GM23338 (cell line): Measurements from ENCODE around the gene ATP8A2. TPM values are rescaled to one million over a fixed set of nuclear protein-coding genes. Genes with fewer than 3 reads are reported as not detected.

ENCODE experiments used
- ATAC-seq: fragments of 200-7000 bp; cut with Tn5 transposase; 3 replicates; pipeline ENCODE4 v1.9.1; 2020
- DNase-seq: peaks from one replicate; pipeline ENCODE4 v3.0.0-alpha.2; 2015; ENCODE audit warnings: low spot score
- H2AFZ ChIP-seq: fragments of 200-600 bp; sonication (generic); 2 replicates; pipeline ENCODE4 v1.8.0; 2016; ENCODE audit warnings: antibody characterized with exemption, mild to moderate bottlenecking, moderate library complexity
- H3F3A ChIP-seq: fragments of 200-600 bp; sonication (generic); replicated peaks from 2 replicates; pipeline ENCODE4 v1.8.0; 2017; ENCODE audit warnings: antibody characterized with exemption, mixed run types, low read depth
- H3K27ac ChIP-seq: fragments of 200-600 bp; sonication (generic); 2 replicates; pipeline ENCODE4 v1.6.1; 2016; ENCODE audit warnings: low read depth
- H3K27me3 ChIP-seq: fragments of 200-600 bp; sonication (generic); 2 replicates; pipeline ENCODE4 v1.8.0; 2016; ENCODE audit warnings: mild to moderate bottlenecking, mixed run types, moderate library complexity; ENCODE audit not compliant: insufficient read depth
- H3K36me3 ChIP-seq: fragments of 200-600 bp; sonication (generic); 2 replicates; pipeline ENCODE4 v1.8.0; 2016; ENCODE audit warnings: mild to moderate bottlenecking; ENCODE audit not compliant: insufficient read depth
- H3K4me1 ChIP-seq: fragments of 200-600 bp; sonication (generic); 2 replicates; pipeline ENCODE4 v1.8.0; 2016; ENCODE audit warnings: mild to moderate bottlenecking, moderate library complexity; ENCODE audit not compliant: insufficient read depth
- H3K4me2 ChIP-seq: fragments of 200-600 bp; sonication (generic); 2 replicates; pipeline ENCODE4 v1.7.1; 2017; ENCODE audit warnings: mixed run types
- H3K4me3 ChIP-seq: fragments of 200-600 bp; sonication (generic); 2 replicates; pipeline ENCODE4 v1.6.1; 2016; ENCODE audit warnings: mixed run types
- H3K79me2 ChIP-seq: fragments of 200-600 bp; sonication (generic); replicated peaks from 2 replicates; pipeline ENCODE4 v1.8.0; 2017; ENCODE audit warnings: mild to moderate bottlenecking; ENCODE audit not compliant: insufficient read depth
- H3K9me2 ChIP-seq: fragments of 200-600 bp; sonication (generic); 2 replicates; pipeline ENCODE4 v1.8.0; 2017; ENCODE audit not compliant: insufficient read depth
- H4K20me1 ChIP-seq: fragments of 200-600 bp; sonication (generic); replicated peaks from 2 replicates; pipeline ENCODE4 v1.8.0; 2017; ENCODE audit warnings: mild to moderate bottlenecking; ENCODE audit not compliant: insufficient read depth
- H3K27ac Mint-ChIP-seq: 2 replicates; pipeline ENCODE4 v1.8.0; 2020; ENCODE audit warnings: inconsistent platforms, mild to moderate bottlenecking, moderate library complexity, mixed read lengths
- H3K27me3 Mint-ChIP-seq: 3 replicates; pipeline ENCODE4 v1.8.0; 2022; ENCODE audit warnings: low read depth, mild to moderate bottlenecking, moderate library complexity, mixed read lengths, inconsistent platforms; ENCODE audit not compliant: insufficient read depth, poor library complexity
- H3K36me3 Mint-ChIP-seq: 3 replicates; pipeline ENCODE4 v1.8.0; 2021; ENCODE audit warnings: low read depth, mild to moderate bottlenecking, inconsistent platforms, moderate library complexity, mixed read lengths
- H3K4me1 Mint-ChIP-seq: 3 replicates; pipeline ENCODE4 v1.8.0; 2020; ENCODE audit warnings: mild to moderate bottlenecking, inconsistent platforms, mixed read lengths
- H3K4me3 Mint-ChIP-seq: 3 replicates; pipeline ENCODE4 v1.8.0; 2021; ENCODE audit warnings: moderate library complexity, mild to moderate bottlenecking, inconsistent platforms, mixed read lengths
- H3K9me3 Mint-ChIP-seq: 3 replicates; pipeline ENCODE4 v1.8.0; 2020; ENCODE audit warnings: moderate library complexity, mild to moderate bottlenecking, inconsistent platforms, mixed read lengths
- CREB1 ChIP-seq: fragments of 250-450 bp; sonication (Bioruptor Pico); IDR thresholded peaks from 2 replicates; pipeline ENCODE4 v1.5.0; 2020; ENCODE audit warnings: low read depth, mild to moderate bottlenecking, moderate library complexity
- EZH2 ChIP-seq: fragments of 200-600 bp; sonication (generic); IDR thresholded peaks from one replicate; pipeline ENCODE4 v1.8.0; 2017; ENCODE audit warnings: antibody characterized with exemption, mild to moderate bottlenecking, low read depth; ENCODE audit not compliant: unreplicated experiment
- EZH2phosphoT487 ChIP-seq: fragments of 200-600 bp; sonication (generic); IDR thresholded peaks from one replicate; pipeline ENCODE4 v1.8.1; 2018; ENCODE audit warnings: antibody characterized with exemption; ENCODE audit not compliant: unreplicated experiment
- JUNB ChIP-seq: IDR thresholded peaks from one replicate; pipeline ENCODE4 v1.6.1; 2016; ENCODE audit warnings: antibody characterized with exemption; ENCODE audit not compliant: unreplicated experiment
- NANOG ChIP-seq: IDR thresholded peaks from 2 replicates; pipeline ENCODE4 v1.6.1; 2016; ENCODE audit warnings: antibody characterized with exemption, borderline replicate concordance
- POLR2AphosphoS5 ChIP-seq: IDR thresholded peaks from 2 replicates; pipeline ENCODE4 v1.6.1; 2016; ENCODE audit warnings: antibody characterized with exemption, low read depth
- STAT1 ChIP-seq: IDR thresholded peaks from one replicate; pipeline ENCODE4 v1.6.1; 2016; ENCODE audit warnings: antibody characterized with exemption; ENCODE audit not compliant: unreplicated experiment
- ZNF114 ChIP-seq: fragments of 250-450 bp; sonication (Bioruptor Pico); IDR thresholded peaks from 2 replicates; pipeline ENCODE4 v1.5.0; 2020; ENCODE audit warnings: mild to moderate bottlenecking, moderate library complexity
- ZNF331 ChIP-seq: fragments of 250-450 bp; sonication (Bioruptor Pico); IDR thresholded peaks from 2 replicates; pipeline ENCODE4 v1.5.0; 2020; ENCODE audit warnings: low read depth, mild to moderate bottlenecking, moderate library complexity
- polyA plus RNA-seq: library from polyadenylated mRNA; unstranded; fragments of >200 nt; fragmentation: Nextera tagmentation; extraction: Ambion mirVana; gene quantifications from 2 replicates; pipeline ENCODE4 v1.2.1, GENCODE V29; 2016
- total RNA-seq: library from RNA; depleted of rRNA; stranded (reverse); fragments of >200 nt; shearing (Covaris generic); gene quantifications from 2 replicates; pipeline ENCODE4 v1.2.3, GENCODE V29; 2014
- TF ChIP-seq, protein P1 (sequence below): IDR thresholded peaks from one replicate; pipeline ENCODE4 v1.6.1; 2018; ENCODE audit warnings: antibody characterized with exemption; ENCODE audit not compliant: unreplicated experiment
- TF ChIP-seq, protein P2 (sequence below), 2 experiments: fragments of 200-600 bp in 1 of 2; sonication (generic) in 1 of 2; conservative IDR thresholded peaks; 2 replicates each; pipeline versions ENCODE4 v1.5.1 to v1.6.1; 2016 to 2017; ENCODE audit warnings: antibody characterized with exemption in 2 of 2, low read depth in 2 of 2, mild to moderate bottlenecking in 2 of 2, moderate library complexity in 1 of 2
- TF ChIP-seq, protein P3 (sequence below): fragments of 250-450 bp; sonication (Bioruptor Pico); IDR thresholded peaks from 2 replicates; pipeline ENCODE4 v1.5.0; 2020; ENCODE audit warnings: mild to moderate bottlenecking, moderate library complexity
- TF ChIP-seq, protein P4 (sequence below): IDR thresholded peaks from 2 replicates; pipeline ENCODE4 v1.6.1; 2016; ENCODE audit warnings: antibody characterized with exemption

Gene ATP8A2
- total and polyA plus RNA-seq, 2 experiments from 2014 or later = 5.7 to 8.8 TPM

DNA sequence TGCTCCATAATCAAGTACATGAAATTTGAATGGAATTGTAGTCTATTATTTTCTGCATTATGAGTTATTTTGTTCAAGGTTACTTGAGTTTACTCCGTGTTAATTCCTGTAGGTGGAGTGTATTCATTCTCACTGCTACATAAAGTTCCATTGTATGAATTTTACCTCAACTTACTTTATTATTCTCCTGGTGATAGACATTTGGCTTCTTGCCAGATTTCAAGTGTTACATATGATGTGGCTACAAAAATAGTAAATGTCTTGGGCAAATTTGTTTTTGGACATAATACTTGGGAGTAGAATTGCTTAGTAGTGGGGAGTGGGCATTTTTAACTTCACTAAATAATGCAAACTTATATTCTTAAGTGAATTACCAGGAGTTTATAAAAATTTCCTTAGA, 351.1 kb downstream of the ATP8A2 start:
- Histone ChIP-seq H3K79me2 (no peaks in the 10 kb centered on the region), H3K4me2 (no peak overlapping the region), H3K36me3 (no peaks in the 10 kb centered on the region), H3K4me3 (no peak overlapping the region), H3K27ac (no peak overlapping the region), H4K20me1 (no peaks in the 10 kb centered on the region), H3K9me2 (0 out of 2 replicates have a peak, but pooled peaks cover 5% of the 10 kb centered on the region), H3K4me1 (no peaks in the 10 kb centered on the region), H2AFZ (no peak overlapping the region), H3K27me3 (no peaks in the 10 kb centered on the region), H3F3A (no peaks in the 10 kb centered on the region)
- no peak overlapping the region for H3K4me3 Mint-ChIP-seq
- no peaks in the 10 kb centered on the region for H3K9me3 Mint-ChIP-seq
- DNase-seq = no peak
- H3K27ac Mint-ChIP-seq = no peak overlapping the region
- ATAC-seq = no peak
- no peaks in the 10 kb centered on the region for H3K36me3 Mint-ChIP-seq
- H3K27me3 Mint-ChIP-seq = no peaks in the 10 kb centered on the region
- H3K4me1 Mint-ChIP-seq = peaks cover 3% of the 10 kb centered on the region
- TF ChIP-seq EZH2 (no peak), JUNB (no peak), NANOG (no peak), ZNF331 (CRISPR knock-in tag) (no peak), ZNF114 (CRISPR knock-in tag) (no peak), STAT1 (no peak), CREB1 (CRISPR knock-in tag) (no peak), POLR2AphosphoS5 (no peak), EZH2phosphoT487 (no peak)
- TF ChIP-seq, protein P1, sequence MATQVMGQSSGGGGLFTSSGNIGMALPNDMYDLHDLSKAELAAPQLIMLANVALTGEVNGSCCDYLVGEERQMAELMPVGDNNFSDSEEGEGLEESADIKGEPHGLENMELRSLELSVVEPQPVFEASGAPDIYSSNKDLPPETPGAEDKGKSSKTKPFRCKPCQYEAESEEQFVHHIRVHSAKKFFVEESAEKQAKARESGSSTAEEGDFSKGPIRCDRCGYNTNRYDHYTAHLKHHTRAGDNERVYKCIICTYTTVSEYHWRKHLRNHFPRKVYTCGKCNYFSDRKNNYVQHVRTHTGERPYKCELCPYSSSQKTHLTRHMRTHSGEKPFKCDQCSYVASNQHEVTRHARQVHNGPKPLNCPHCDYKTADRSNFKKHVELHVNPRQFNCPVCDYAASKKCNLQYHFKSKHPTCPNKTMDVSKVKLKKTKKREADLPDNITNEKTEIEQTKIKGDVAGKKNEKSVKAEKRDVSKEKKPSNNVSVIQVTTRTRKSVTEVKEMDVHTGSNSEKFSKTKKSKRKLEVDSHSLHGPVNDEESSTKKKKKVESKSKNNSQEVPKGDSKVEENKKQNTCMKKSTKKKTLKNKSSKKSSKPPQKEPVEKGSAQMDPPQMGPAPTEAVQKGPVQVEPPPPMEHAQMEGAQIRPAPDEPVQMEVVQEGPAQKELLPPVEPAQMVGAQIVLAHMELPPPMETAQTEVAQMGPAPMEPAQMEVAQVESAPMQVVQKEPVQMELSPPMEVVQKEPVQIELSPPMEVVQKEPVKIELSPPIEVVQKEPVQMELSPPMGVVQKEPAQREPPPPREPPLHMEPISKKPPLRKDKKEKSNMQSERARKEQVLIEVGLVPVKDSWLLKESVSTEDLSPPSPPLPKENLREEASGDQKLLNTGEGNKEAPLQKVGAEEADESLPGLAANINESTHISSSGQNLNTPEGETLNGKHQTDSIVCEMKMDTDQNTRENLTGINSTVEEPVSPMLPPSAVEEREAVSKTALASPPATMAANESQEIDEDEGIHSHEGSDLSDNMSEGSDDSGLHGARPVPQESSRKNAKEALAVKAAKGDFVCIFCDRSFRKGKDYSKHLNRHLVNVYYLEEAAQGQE = no peak
- TF ChIP-seq, protein P2, sequence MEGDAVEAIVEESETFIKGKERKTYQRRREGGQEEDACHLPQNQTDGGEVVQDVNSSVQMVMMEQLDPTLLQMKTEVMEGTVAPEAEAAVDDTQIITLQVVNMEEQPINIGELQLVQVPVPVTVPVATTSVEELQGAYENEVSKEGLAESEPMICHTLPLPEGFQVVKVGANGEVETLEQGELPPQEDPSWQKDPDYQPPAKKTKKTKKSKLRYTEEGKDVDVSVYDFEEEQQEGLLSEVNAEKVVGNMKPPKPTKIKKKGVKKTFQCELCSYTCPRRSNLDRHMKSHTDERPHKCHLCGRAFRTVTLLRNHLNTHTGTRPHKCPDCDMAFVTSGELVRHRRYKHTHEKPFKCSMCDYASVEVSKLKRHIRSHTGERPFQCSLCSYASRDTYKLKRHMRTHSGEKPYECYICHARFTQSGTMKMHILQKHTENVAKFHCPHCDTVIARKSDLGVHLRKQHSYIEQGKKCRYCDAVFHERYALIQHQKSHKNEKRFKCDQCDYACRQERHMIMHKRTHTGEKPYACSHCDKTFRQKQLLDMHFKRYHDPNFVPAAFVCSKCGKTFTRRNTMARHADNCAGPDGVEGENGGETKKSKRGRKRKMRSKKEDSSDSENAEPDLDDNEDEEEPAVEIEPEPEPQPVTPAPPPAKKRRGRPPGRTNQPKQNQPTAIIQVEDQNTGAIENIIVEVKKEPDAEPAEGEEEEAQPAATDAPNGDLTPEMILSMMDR (conservative IDR thresholded peaks at IDR 0.05; ENCODE audit: low read depth in 2 of 2) = no peak
- TF ChIP-seq, protein P3, sequence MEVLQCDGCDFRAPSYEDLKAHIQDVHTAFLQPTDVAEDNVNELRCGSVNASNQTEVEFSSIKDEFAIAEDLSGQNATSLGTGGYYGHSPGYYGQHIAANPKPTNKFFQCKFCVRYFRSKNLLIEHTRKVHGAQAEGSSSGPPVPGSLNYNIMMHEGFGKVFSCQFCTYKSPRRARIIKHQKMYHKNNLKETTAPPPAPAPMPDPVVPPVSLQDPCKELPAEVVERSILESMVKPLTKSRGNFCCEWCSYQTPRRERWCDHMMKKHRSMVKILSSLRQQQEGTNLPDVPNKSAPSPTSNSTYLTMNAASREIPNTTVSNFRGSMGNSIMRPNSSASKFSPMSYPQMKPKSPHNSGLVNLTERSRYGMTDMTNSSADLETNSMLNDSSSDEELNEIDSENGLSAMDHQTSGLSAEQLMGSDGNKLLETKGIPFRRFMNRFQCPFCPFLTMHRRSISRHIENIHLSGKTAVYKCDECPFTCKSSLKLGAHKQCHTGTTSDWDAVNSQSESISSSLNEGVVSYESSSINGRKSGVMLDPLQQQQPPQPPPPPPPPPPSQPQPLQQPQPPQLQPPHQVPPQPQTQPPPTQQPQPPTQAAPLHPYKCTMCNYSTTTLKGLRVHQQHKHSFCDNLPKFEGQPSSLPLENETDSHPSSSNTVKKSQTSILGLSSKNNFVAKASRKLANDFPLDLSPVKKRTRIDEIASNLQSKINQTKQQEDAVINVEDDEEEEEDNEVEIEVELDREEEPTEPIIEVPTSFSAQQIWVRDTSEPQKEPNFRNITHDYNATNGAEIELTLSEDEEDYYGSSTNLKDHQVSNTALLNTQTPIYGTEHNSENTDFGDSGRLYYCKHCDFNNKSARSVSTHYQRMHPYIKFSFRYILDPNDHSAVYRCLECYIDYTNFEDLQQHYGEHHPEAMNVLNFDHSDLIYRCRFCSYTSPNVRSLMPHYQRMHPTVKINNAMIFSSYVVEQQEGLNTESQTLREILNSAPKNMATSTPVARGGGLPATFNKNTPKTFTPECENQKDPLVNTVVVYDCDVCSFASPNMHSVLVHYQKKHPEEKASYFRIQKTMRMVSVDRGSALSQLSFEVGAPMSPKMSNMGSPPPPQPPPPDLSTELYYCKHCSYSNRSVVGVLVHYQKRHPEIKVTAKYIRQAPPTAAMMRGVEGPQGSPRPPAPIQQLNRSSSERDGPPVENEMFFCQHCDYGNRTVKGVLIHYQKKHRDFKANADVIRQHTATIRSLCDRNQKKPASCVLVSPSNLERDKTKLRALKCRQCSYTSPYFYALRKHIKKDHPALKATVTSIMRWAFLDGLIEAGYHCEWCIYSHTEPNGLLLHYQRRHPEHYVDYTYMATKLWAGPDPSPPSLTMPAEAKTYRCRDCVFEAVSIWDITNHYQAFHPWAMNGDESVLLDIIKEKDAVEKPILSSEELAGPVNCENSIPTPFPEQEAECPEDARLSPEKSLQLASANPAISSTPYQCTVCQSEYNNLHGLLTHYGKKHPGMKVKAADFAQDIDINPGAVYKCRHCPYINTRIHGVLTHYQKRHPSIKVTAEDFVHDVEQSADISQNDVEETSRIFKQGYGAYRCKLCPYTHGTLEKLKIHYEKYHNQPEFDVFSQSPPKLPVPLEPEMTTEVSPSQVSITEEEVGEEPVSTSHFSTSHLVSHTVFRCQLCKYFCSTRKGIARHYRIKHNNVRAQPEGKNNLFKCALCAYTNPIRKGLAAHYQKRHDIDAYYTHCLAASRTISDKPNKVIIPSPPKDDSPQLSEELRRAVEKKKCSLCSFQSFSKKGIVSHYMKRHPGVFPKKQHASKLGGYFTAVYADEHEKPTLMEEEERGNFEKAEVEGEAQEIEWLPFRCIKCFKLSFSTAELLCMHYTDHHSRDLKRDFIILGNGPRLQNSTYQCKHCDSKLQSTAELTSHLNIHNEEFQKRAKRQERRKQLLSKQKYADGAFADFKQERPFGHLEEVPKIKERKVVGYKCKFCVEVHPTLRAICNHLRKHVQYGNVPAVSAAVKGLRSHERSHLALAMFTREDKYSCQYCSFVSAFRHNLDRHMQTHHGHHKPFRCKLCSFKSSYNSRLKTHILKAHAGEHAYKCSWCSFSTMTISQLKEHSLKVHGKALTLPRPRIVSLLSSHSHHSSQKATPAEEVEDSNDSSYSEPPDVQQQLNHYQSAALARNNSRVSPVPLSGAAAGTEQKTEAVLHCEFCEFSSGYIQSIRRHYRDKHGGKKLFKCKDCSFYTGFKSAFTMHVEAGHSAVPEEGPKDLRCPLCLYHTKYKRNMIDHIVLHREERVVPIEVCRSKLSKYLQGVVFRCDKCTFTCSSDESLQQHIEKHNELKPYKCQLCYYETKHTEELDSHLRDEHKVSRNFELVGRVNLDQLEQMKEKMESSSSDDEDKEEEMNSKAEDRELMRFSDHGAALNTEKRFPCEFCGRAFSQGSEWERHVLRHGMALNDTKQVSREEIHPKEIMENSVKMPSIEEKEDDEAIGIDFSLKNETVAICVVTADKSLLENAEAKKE (CRISPR knock-in tag) = no peak
- TF ChIP-seq, protein P4, sequence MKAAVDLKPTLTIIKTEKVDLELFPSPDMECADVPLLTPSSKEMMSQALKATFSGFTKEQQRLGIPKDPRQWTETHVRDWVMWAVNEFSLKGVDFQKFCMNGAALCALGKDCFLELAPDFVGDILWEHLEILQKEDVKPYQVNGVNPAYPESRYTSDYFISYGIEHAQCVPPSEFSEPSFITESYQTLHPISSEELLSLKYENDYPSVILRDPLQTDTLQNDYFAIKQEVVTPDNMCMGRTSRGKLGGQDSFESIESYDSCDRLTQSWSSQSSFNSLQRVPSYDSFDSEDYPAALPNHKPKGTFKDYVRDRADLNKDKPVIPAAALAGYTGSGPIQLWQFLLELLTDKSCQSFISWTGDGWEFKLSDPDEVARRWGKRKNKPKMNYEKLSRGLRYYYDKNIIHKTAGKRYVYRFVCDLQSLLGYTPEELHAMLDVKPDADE = no peak
